Keratinocyte (primary cell): ENCODE measurements around the gene GABRB1.

Experiments used
- EZH2 ChIP-seq: IDR thresholded peaks from one replicate; pipeline ENCODE4 v1.6.1; 2012; ENCODE audit warnings: inconsistent platforms, mild to moderate bottlenecking, low read length, moderate library complexity
- TF ChIP-seq, protein P1 (sequence below), 3 experiments: IDR thresholded peaks in 1 of 3; conservative IDR thresholded peaks in 1 of 3; optimal IDR thresholded peaks in 1 of 3; 2 replicates in 2 of 3; 3 replicates in 1 of 3; pipeline versions ENCODE3 to v1.5.1; 2011; ENCODE audit warnings: low read length in 3 of 3, mild to moderate bottlenecking in 3 of 3, moderate library complexity in 2 of 3, control low read depth in 1 of 3, inconsistent platforms in 1 of 3; ENCODE audit not compliant: insufficient read depth in 2 of 3; ENCODE audit errors: extremely low read depth in 1 of 3

GRCh38 chr4:47221721-47222120 lies 190.4 kb downstream of the GABRB1 start:
- no peak for TF ChIP-seq EZH2
- TF ChIP-seq, protein P1, sequence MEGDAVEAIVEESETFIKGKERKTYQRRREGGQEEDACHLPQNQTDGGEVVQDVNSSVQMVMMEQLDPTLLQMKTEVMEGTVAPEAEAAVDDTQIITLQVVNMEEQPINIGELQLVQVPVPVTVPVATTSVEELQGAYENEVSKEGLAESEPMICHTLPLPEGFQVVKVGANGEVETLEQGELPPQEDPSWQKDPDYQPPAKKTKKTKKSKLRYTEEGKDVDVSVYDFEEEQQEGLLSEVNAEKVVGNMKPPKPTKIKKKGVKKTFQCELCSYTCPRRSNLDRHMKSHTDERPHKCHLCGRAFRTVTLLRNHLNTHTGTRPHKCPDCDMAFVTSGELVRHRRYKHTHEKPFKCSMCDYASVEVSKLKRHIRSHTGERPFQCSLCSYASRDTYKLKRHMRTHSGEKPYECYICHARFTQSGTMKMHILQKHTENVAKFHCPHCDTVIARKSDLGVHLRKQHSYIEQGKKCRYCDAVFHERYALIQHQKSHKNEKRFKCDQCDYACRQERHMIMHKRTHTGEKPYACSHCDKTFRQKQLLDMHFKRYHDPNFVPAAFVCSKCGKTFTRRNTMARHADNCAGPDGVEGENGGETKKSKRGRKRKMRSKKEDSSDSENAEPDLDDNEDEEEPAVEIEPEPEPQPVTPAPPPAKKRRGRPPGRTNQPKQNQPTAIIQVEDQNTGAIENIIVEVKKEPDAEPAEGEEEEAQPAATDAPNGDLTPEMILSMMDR (optimal IDR thresholded peaks at IDR 0.05 in 1 of 3, IDR thresholded peaks at IDR 0.05 in 1 of 3, conservative IDR thresholded peaks at IDR 0.05 in 1 of 3; ENCODE audit: extremely low read depth in 1 of 3, insufficient read depth in 2 of 3, low read length in 3 of 3), result no peak
